HepG2 (cell line): Measurements from ENCODE around the gene MACROD2. TPM values are rescaled to one million over a fixed set of nuclear protein-coding genes. Genes with fewer than 3 reads are reported as not detected.
A peak's percentile ranks its signal among the peaks of the same experiment; 100 is the strongest.

ENCODE experiments used
- ATAC-seq: fragments of 200-7000 bp; cut with Tn5 transposase; 3 replicates; pipeline ENCODE4 v1.9.1; 2020; ENCODE audit warnings: mild to moderate bottlenecking, moderate library complexity
- BruUV-seq: library from RNA; stranded (reverse); fragments of 400-500 nt; replicated peaks from 2 replicates; lab custom pipeline; 2021; lab: Mats Ljungman, UMichigan
- CTCF ChIA-PET: fragments of 300-600 bp; formaldehyde crosslinking; extraction: SDS; loops from one replicate; lab custom pipeline; 2021; ENCODE audit warnings: low total read pairs, inconsistent platforms, low intra/inter-chr PET ratio; lab: Yijun Ruan, JAX
- POLR2A ChIA-PET: fragments of 350-600 bp; sonication (Branson Sonifier 250); formaldehyde crosslinking; loops from one replicate; lab custom pipeline; 2020; ENCODE audit warnings: antibody characterized with exemption, inconsistent platforms; lab: Yijun Ruan, JAX
- DNase-seq: peaks from one replicate; pipeline ENCODE4 v3.0.0-alpha.2; 2015; ENCODE audit warnings: low spot score
- FAIRE-seq: peaks from 3 replicates; lab custom pipeline; 2011; peaks lifted over from hg19 to GRCh38; lab: Jason Lieb, UNC
- H2AFZ ChIP-seq: one replicate; pipeline ENCODE4 v1.6.1; 2011; ENCODE audit warnings: low read length, inconsistent platforms
- H3K27ac ChIP-seq: fragments of 300-600 bp; 3 replicates; pipeline ENCODE4 v1.8.0; 2011; ENCODE audit warnings: mixed run types, mild to moderate bottlenecking, mixed read lengths, low read length, inconsistent platforms; ENCODE audit not compliant: insufficient read depth; ENCODE audit errors: extremely low read length
- H3K27me3 ChIP-seq, 2 experiments: fragments of 200-600 bp in 1 of 2; 2 replicates in 1 of 2; 3 replicates in 1 of 2; pipeline versions ENCODE4 v1.6.0 to v1.8.0; 2011; ENCODE audit warnings: low read length in 2 of 2, mild to moderate bottlenecking in 2 of 2, moderate library complexity in 2 of 2, inconsistent platforms in 1 of 2; ENCODE audit not compliant: insufficient read depth in 2 of 2, control insufficient read depth in 1 of 2
- H3K36me3 ChIP-seq, 2 experiments: fragments of 200-600 bp in 1 of 2; replicated peaks in 1 of 2; 2 replicates in 1 of 2; 3 replicates in 1 of 2; pipeline versions ENCODE4 v1.5.1 to v1.8.0; 2011; ENCODE audit warnings: low read length in 2 of 2, inconsistent platforms in 1 of 2; ENCODE audit not compliant: insufficient read depth in 2 of 2, control insufficient read depth in 1 of 2
- H3K4me1 ChIP-seq: 2 replicates; pipeline ENCODE4 v1.5.1; 2012; ENCODE audit warnings: low read length, inconsistent platforms; ENCODE audit not compliant: insufficient read depth
- H3K4me2 ChIP-seq: 2 replicates; pipeline ENCODE4 v1.6.0; 2011; ENCODE audit warnings: low read depth, low read length, inconsistent platforms
- H3K4me3 ChIP-seq, 3 experiments: fragments of 200-600 bp in 1 of 3; sonication (generic), shearing (Covaris generic) in 1 of 3; replicated peaks in 1 of 3; 2 replicates each; pipeline ENCODE4 v1.5.1; 2011 to 2016; ENCODE audit warnings: low read length in 3 of 3, inconsistent platforms in 2 of 3, low read depth in 2 of 3, mild to moderate bottlenecking in 2 of 3, control low read depth in 1 of 3, mixed read lengths in 1 of 3; ENCODE audit not compliant: insufficient read depth in 1 of 3
- H3K79me2 ChIP-seq: one replicate; pipeline ENCODE4 v1.6.1; 2011; ENCODE audit warnings: low read length, inconsistent platforms; ENCODE audit not compliant: insufficient read depth
- H3K9ac ChIP-seq: 2 replicates; pipeline ENCODE4 v1.6.0; 2011; ENCODE audit warnings: mild to moderate bottlenecking, low read depth, low read length, inconsistent platforms; ENCODE audit not compliant: insufficient read depth
- H3K9me3 ChIP-seq: 2 replicates; pipeline ENCODE4 v1.5.1; 2012; ENCODE audit warnings: mild to moderate bottlenecking, low read length
- H4K20me1 ChIP-seq: 2 replicates; pipeline ENCODE4 v1.6.0; 2011; ENCODE audit warnings: inconsistent platforms, mild to moderate bottlenecking, low read length, moderate library complexity; ENCODE audit not compliant: insufficient read depth
- ATF4 ChIP-seq, 2 experiments: fragments of 450-650 bp in 1 of 2; sonication (generic) in 1 of 2; formaldehyde crosslinking; IDR thresholded peaks; 2 replicates each; pipeline versions ENCODE4 v1.5.0 to v1.8.0; 2020 to 2022; ENCODE audit warnings: mild to moderate bottlenecking in 1 of 2, missing genetic modification reagents in 1 of 2
- CTCF ChIP-seq: sonication (generic); formaldehyde crosslinking; IDR thresholded peaks from 2 replicates; pipeline ENCODE4 v1.5.0; 2020; ENCODE audit warnings: mild to moderate bottlenecking, missing genetic modification reagents, moderate library complexity
- HNF1A ChIP-seq, 2 experiments: sonication (generic) in 1 of 2; formaldehyde crosslinking in 1 of 2; IDR thresholded peaks; 2 replicates each; pipeline versions ENCODE4 v1.4.0 to v1.6.1; 2016 to 2020; ENCODE audit warnings: borderline replicate concordance in 1 of 2, low read depth in 1 of 2, mild to moderate bottlenecking in 1 of 2, missing genetic modification reagents in 1 of 2
- STAG1 ChIP-seq: sonication (generic); formaldehyde crosslinking; IDR thresholded peaks from 2 replicates; pipeline ENCODE4 v1.4.0; 2020; ENCODE audit warnings: missing genetic modification reagents
- ZKSCAN5 ChIP-seq: sonication (generic); formaldehyde crosslinking; IDR thresholded peaks from 2 replicates; pipeline ENCODE4 v1.5.1; 2020; ENCODE audit warnings: mild to moderate bottlenecking, missing genetic modification reagents
- ZNF10 ChIP-seq: sonication (generic); formaldehyde crosslinking; IDR thresholded peaks from 2 replicates; pipeline ENCODE4 v1.4.0; 2020; ENCODE audit warnings: mild to moderate bottlenecking, low read depth, missing genetic modification reagents, borderline replicate concordance
- WGBS: methylation state at CpG from one replicate; pipeline ENCODE4 v1.1.6; 2017; ENCODE audit warnings: low lambda C conversion rate; 5-methylcytosine and 5-hydroxymethylcytosine counted together
- in situ Hi-C: cut with HindIII; loops from 2 replicates; pipeline ENCODE4 v1.10.0; 2017; ENCODE audit warnings: low pct_unique_long_range_greater_than_20kb; ENCODE audit not compliant: extremely low pct_ligation_motif_present
- intact Hi-C: fragments of 100-400 bp; cut with micrococcal nuclease; formaldehyde crosslinking; loops from one replicate; pipeline ENCODE4 v1.10.0; 2022; ENCODE audit not compliant: unreplicated experiment
- polyA plus RNA-seq, 8 experiments: library from polyadenylated mRNA; depleted of rRNA in 3 of 8; stranded (reverse) in 7 of 8; unstranded in 1 of 8; fragments of >200 nt; fragmentation: Illumina TruSeq in 4 of 8; extraction: Trizol in 4 of 8; gene quantifications; 2 replicates each; pipeline versions ENCODE4 v1.2.1 to v1.2.3, GENCODE V29; 2011 to 2016; ENCODE audit warnings: low read depth in 4 of 8, missing spikeins in 1 of 8, mixed read lengths in 1 of 8; ENCODE audit not compliant: insufficient read depth in 1 of 8
- total RNA-seq, 5 experiments: library from RNA; depleted of rRNA; stranded (reverse); fragments of >200 nt; fragmentation: Illumina TruSeq; extraction: Trizol; gene quantifications; 2 replicates each; pipeline ENCODE4 v1.2.3, GENCODE V29; 2016; ENCODE audit warnings: low read depth in 1 of 5

The MACROD2 gene
- total and polyA plus RNA-seq, 2 of the 13 experiments (the other 11 are each of a cell fraction or from before 2014, with no cell fraction given), result 0.13 to 0.51 TPM

- DNase-seq (peak; percentile 30), FAIRE-seq (peak; percentile 36), ATAC-seq (peak; percentile 52; the same call in 2 of the 3 replicates)
- H3K9me3 ChIP-seq, result no peaks in the 10 kb centered on the region
- H3K36me3 ChIP-seq, result no peaks in the 10 kb centered on the region
- BruUV-seq, result no TSS peak
- no peak overlapping the region for H3K27ac ChIP-seq
- no peak overlapping the region for H2AFZ ChIP-seq
- in situ Hi-C loops (no loop called here), intact Hi-C loops (no loop called here)
- ChIA-PET POLR2A (no interaction called here), CTCF (no interaction called here)
- H3K79me2 ChIP-seq, result no peaks in the 10 kb centered on the region
- H4K20me1 ChIP-seq, result no peaks in the 10 kb centered on the region
- H3K4me1 ChIP-seq, result no peaks in the 10 kb centered on the region
- H3K27me3 ChIP-seq, result no peaks in the 10 kb centered on the region
- TF ChIP-seq CTCF (CRISPR knock-in tag) (peak; percentile 51), ZKSCAN5 (CRISPR knock-in tag) (no peak), STAG1 (CRISPR knock-in tag) (peak; percentile 66)
- WGBS, result 0% methylated on average over 1 of the region's 1 CpG
- H3K9ac ChIP-seq, result no peak overlapping the region
- H3K4me3 ChIP-seq, result no peak overlapping the region
- no peak overlapping the region for H3K4me2 ChIP-seq
Observed at GRCh38 chr20:14189794-14190402, 194.6 kb downstream of the MACROD2 start.

GRCh38 chr20:14191559-14191958 is 196.2 kb downstream of the MACROD2 start:
- Histone ChIP-seq H3K4me3 (no peak overlapping the region), H3K36me3 (no peaks in the 10 kb centered on the region), H3K9me3 (no peaks in the 10 kb centered on the region), H3K79me2 (no peaks in the 10 kb centered on the region), H3K4me2 (no peak overlapping the region), H2AFZ (no peak overlapping the region), H4K20me1 (no peaks in the 10 kb centered on the region), H3K4me1 (no peaks in the 10 kb centered on the region), H3K9ac (no peak overlapping the region), H3K27me3 (no peaks in the 10 kb centered on the region), H3K27ac (no peak overlapping the region)
- DNase-seq (no peak), FAIRE-seq (no peak), ATAC-seq (no peak)
- CTCF ChIA-PET, result no interaction called here
- POLR2A ChIA-PET, result no interaction called here
- BruUV-seq, result no TSS peak
- in situ Hi-C loops (no loop called here), intact Hi-C loops (no loop called here)
- TF ChIP-seq ATF4 (CRISPR knock-in tag; IDR thresholded peaks at IDR 0.05) (no peak), ZNF10 (CRISPR knock-in tag) (no peak), HNF1A (IDR thresholded peaks at IDR 0.05; ENCODE audit: low read depth) (no peak), HNF1A (CRISPR knock-in tag; IDR thresholded peaks at IDR 0.05; ENCODE audit: borderline replicate concordance) (no peak)
